OCI-LY7 (cell line): Measurements from ENCODE around the gene JPH3.

Experiments used
- EZH2phosphoT487 ChIP-seq: fragments of 200-600 bp; sonication (generic); IDR thresholded peaks from 2 replicates; pipeline ENCODE4 v1.6.1; 2018; ENCODE audit warnings: low read depth, borderline replicate concordance, mild to moderate bottlenecking, mixed run types, antibody characterized with exemption, low read length, moderate library complexity, mixed read lengths
- TF ChIP-seq, protein P1 (sequence below): fragments of 200-600 bp; sonication (generic); conservative IDR thresholded peaks from 2 replicates; pipeline ENCODE4 v1.5.1; 2014; ENCODE audit warnings: mild to moderate bottlenecking, antibody characterized with exemption, low read length, moderate library complexity, mixed read lengths

DNA sequence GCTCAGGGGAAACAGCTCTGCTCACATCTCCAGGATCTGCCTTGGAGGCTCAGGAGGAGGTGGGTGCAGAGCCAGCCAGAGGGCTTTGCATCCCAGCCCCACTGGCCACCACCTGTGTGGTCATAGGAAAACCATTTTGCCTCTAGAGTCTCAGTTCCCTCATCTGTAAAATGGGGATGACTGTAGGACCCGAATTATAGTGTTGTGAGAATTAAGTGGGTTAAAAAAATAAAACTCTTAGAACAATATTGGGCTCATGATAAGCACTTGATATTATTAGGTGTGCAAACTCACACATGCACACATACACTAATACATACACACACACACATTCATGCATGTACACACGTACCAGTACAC, 19.4 kb upstream of the JPH3 start:
- TF ChIP-seq, protein P1, sequence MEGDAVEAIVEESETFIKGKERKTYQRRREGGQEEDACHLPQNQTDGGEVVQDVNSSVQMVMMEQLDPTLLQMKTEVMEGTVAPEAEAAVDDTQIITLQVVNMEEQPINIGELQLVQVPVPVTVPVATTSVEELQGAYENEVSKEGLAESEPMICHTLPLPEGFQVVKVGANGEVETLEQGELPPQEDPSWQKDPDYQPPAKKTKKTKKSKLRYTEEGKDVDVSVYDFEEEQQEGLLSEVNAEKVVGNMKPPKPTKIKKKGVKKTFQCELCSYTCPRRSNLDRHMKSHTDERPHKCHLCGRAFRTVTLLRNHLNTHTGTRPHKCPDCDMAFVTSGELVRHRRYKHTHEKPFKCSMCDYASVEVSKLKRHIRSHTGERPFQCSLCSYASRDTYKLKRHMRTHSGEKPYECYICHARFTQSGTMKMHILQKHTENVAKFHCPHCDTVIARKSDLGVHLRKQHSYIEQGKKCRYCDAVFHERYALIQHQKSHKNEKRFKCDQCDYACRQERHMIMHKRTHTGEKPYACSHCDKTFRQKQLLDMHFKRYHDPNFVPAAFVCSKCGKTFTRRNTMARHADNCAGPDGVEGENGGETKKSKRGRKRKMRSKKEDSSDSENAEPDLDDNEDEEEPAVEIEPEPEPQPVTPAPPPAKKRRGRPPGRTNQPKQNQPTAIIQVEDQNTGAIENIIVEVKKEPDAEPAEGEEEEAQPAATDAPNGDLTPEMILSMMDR = no peak
- no peak for TF ChIP-seq EZH2phosphoT487
